ENCODE measurements around the gene GRB10.

Gene GRB10

GRCh38 chr7:50627824-50628361, 154.8 kb downstream of the GRB10 start:
- no peaks in the 10 kb centered on the region for H3K27me3 Mint-ChIP-seq
- H3K36me3 Mint-ChIP-seq (ENCODE audit: low read depth) = no peaks in the 10 kb centered on the region
- no peaks in the 10 kb centered on the region for H3K4me1 Mint-ChIP-seq (ENCODE audit: low read depth)
- H3K27ac Mint-ChIP-seq = no peak overlapping the region
- no peaks in the 10 kb centered on the region for H3K9me3 Mint-ChIP-seq
- no peak overlapping the region for H3K4me3 Mint-ChIP-seq

- no peak overlapping the region for H3K4me3 Mint-ChIP-seq
- H3K27ac Mint-ChIP-seq = no peak overlapping the region
- no peaks in the 10 kb centered on the region for H3K9me3 Mint-ChIP-seq
- no peaks in the 10 kb centered on the region for H3K36me3 Mint-ChIP-seq (ENCODE audit: low read depth)
- no peaks in the 10 kb centered on the region for H3K4me1 Mint-ChIP-seq (ENCODE audit: low read depth)
- no peaks in the 10 kb centered on the region for H3K27me3 Mint-ChIP-seq
Observed at GRCh38 chr7:50626286-50626685, 156.4 kb downstream of the GRB10 start.

GRCh38 chr7:50625360-50625759, 157.3 kb downstream of the GRB10 start:
- Mint-ChIP-seq H3K27me3 (no peaks in the 10 kb centered on the region), H3K27ac (no peak overlapping the region), H3K36me3 (ENCODE audit: low read depth) (no peaks in the 10 kb centered on the region), H3K4me1 (ENCODE audit: low read depth) (no peaks in the 10 kb centered on the region), H3K9me3 (no peaks in the 10 kb centered on the region), H3K4me3 (no peak overlapping the region)

- Mint-ChIP-seq H3K27ac (no peak overlapping the region), H3K9me3 (no peaks in the 10 kb centered on the region), H3K36me3 (ENCODE audit: low read depth) (no peaks in the 10 kb centered on the region), H3K27me3 (no peaks in the 10 kb centered on the region), H3K4me1 (ENCODE audit: low read depth) (no peaks in the 10 kb centered on the region), H3K4me3 (no peak overlapping the region)
Observed at GRCh38 chr7:50622821-50623220, 159.9 kb downstream of the GRB10 start.

GRCh38 chr7:50621973-50622490, 160.7 kb downstream of the GRB10 start:
- Mint-ChIP-seq H3K36me3 (ENCODE audit: low read depth) (no peaks in the 10 kb centered on the region), H3K27ac (no peak overlapping the region), H3K27me3 (no peaks in the 10 kb centered on the region)

GRCh38 chr7:50621206-50621605, 161.5 kb downstream of the GRB10 start:
- no peaks in the 10 kb centered on the region for H3K36me3 Mint-ChIP-seq (ENCODE audit: low read depth)
- H3K9me3 Mint-ChIP-seq = no peaks in the 10 kb centered on the region
- no peaks in the 10 kb centered on the region for H3K27me3 Mint-ChIP-seq
- H3K4me3 Mint-ChIP-seq = no peak overlapping the region
- no peak overlapping the region for H3K27ac Mint-ChIP-seq
- H3K4me1 Mint-ChIP-seq (ENCODE audit: low read depth) = no peaks in the 10 kb centered on the region

More at GRCh38 chr7:50621973-50622490, 160.7 kb downstream of the GRB10 start:
- no peak overlapping the region for H3K4me3 Mint-ChIP-seq
- H3K9me3 Mint-ChIP-seq = no peaks in the 10 kb centered on the region
- H3K4me1 Mint-ChIP-seq (ENCODE audit: low read depth) = no peaks in the 10 kb centered on the region

- H3K27ac Mint-ChIP-seq = no peak overlapping the region
Observed at GRCh38 chr7:50620433-50620832, 162.3 kb downstream of the GRB10 start.

GRCh38 chr7:50619684-50620083, 163.0 kb downstream of the GRB10 start:
- no peak overlapping the region for H3K4me3 Mint-ChIP-seq
- no peak overlapping the region for H3K27ac Mint-ChIP-seq
- no peaks in the 10 kb centered on the region for H3K27me3 Mint-ChIP-seq
- H3K36me3 Mint-ChIP-seq (ENCODE audit: low read depth) = no peaks in the 10 kb centered on the region
- H3K9me3 Mint-ChIP-seq = no peaks in the 10 kb centered on the region
- no peaks in the 10 kb centered on the region for H3K4me1 Mint-ChIP-seq (ENCODE audit: low read depth)

More at GRCh38 chr7:50620433-50620832, 162.3 kb downstream of the GRB10 start:
- no peaks in the 10 kb centered on the region for H3K27me3 Mint-ChIP-seq
- no peak overlapping the region for H3K4me3 Mint-ChIP-seq
- no peaks in the 10 kb centered on the region for H3K4me1 Mint-ChIP-seq (ENCODE audit: low read depth)
- H3K9me3 Mint-ChIP-seq = no peaks in the 10 kb centered on the region
- no peaks in the 10 kb centered on the region for H3K36me3 Mint-ChIP-seq (ENCODE audit: low read depth)

GRCh38 chr7:50618281-50618680, 164.4 kb downstream of the GRB10 start:
- no peaks in the 10 kb centered on the region for H3K27me3 Mint-ChIP-seq
- no peaks in the 10 kb centered on the region for H3K4me1 Mint-ChIP-seq (ENCODE audit: low read depth)
- H3K36me3 Mint-ChIP-seq (ENCODE audit: low read depth) = no peaks in the 10 kb centered on the region
- H3K4me3 Mint-ChIP-seq = no peak overlapping the region
- H3K9me3 Mint-ChIP-seq = no peaks in the 10 kb centered on the region
- H3K27ac Mint-ChIP-seq = no peak overlapping the region

- H3K4me3 Mint-ChIP-seq = no peak overlapping the region
- no peaks in the 10 kb centered on the region for H3K27me3 Mint-ChIP-seq
- peaks cover 12% of the 10 kb centered on the region for H3K4me1 Mint-ChIP-seq (ENCODE audit: low read depth)
- H3K36me3 Mint-ChIP-seq (ENCODE audit: low read depth) = no peaks in the 10 kb centered on the region
- no peaks in the 10 kb centered on the region for H3K9me3 Mint-ChIP-seq
- no peak overlapping the region for H3K27ac Mint-ChIP-seq
Observed at GRCh38 chr7:50615519-50616080, 167.1 kb downstream of the GRB10 start.

GRCh38 chr7:50614721-50615518, 167.8 kb downstream of the GRB10 start:
- Mint-ChIP-seq H3K4me3 (no peak overlapping the region), H3K27ac (no peak overlapping the region), H3K36me3 (ENCODE audit: low read depth) (no peaks in the 10 kb centered on the region), H3K27me3 (no peaks in the 10 kb centered on the region), H3K4me1 (ENCODE audit: low read depth) (peaks cover 18% of the 10 kb centered on the region), H3K9me3 (no peaks in the 10 kb centered on the region)

- Mint-ChIP-seq H3K36me3 (ENCODE audit: low read depth) (no peaks in the 10 kb centered on the region), H3K27ac (no peak overlapping the region), H3K4me3 (no peak overlapping the region), H3K9me3 (no peaks in the 10 kb centered on the region), H3K4me1 (ENCODE audit: low read depth) (peaks cover 26% of the 10 kb centered on the region), H3K27me3 (no peaks in the 10 kb centered on the region)
Observed at GRCh38 chr7:50613473-50613872, 169.2 kb downstream of the GRB10 start.

GRCh38 chr7:50612704-50613103, 170.0 kb downstream of the GRB10 start:
- no peak overlapping the region for H3K4me3 Mint-ChIP-seq
- peaks cover 34% of the 10 kb centered on the region for H3K4me1 Mint-ChIP-seq (ENCODE audit: low read depth)
- H3K27ac Mint-ChIP-seq = no peak overlapping the region
- H3K36me3 Mint-ChIP-seq (ENCODE audit: low read depth) = no peaks in the 10 kb centered on the region
- H3K9me3 Mint-ChIP-seq = peaks cover 5% of the 10 kb centered on the region
- no peaks in the 10 kb centered on the region for H3K27me3 Mint-ChIP-seq

GRCh38 chr7:50610521-50611277, 172.0 kb downstream of the GRB10 start:
- peak overlapping the region; percentile 9 for H3K27ac Mint-ChIP-seq
- peaks cover 5% of the 10 kb centered on the region for H3K9me3 Mint-ChIP-seq
- no peaks in the 10 kb centered on the region for H3K36me3 Mint-ChIP-seq (ENCODE audit: low read depth)
- no peak overlapping the region for H3K4me3 Mint-ChIP-seq
- H3K27me3 Mint-ChIP-seq = no peaks in the 10 kb centered on the region
- H3K4me1 Mint-ChIP-seq (ENCODE audit: low read depth) = peaks cover 39% of the 10 kb centered on the region

Measured in stimulated activated naive CD8-positive, alpha-beta T cell treated with anti-CD3 and anti-CD28 coated beads, Interleukin-15, Interleukin-2, amounts not matched to agents 100 ng/mL and 50 ng/mL, for 24 hours (primary cell).